CD4-positive, alpha-beta T cell (primary cell): ENCODE results near the gene SLF2. TPM values are rescaled to one million over a fixed set of nuclear protein-coding genes. Genes with fewer than 3 reads are reported as not detected.

Experiments used
- ATAC-seq: fragments of 200-7000 bp; cut with Tn5 transposase; one replicate; pipeline ENCODE4 v1.10.0; 2022; ENCODE audit warnings: mild to moderate bottlenecking; ENCODE audit not compliant: poor library complexity
- CTCF ChIA-PET: fragments of 350-600 bp; sonication (Branson Sonifier 250); formaldehyde crosslinking; loops from one replicate; lab custom pipeline; 2021; ENCODE audit warnings: antibody characterized with exemption, inconsistent platforms; lab: Charles Lee
- POLR2A ChIA-PET: fragments of 350-600 bp; sonication (Branson Sonifier 250); formaldehyde crosslinking; loops from one replicate; lab custom pipeline; 2021; ENCODE audit warnings: antibody characterized with exemption, inconsistent platforms; lab: Charles Lee
- DNase-seq, 14 experiments: peaks; one replicate each; pipeline ENCODE4 v3.0.0-alpha.2; 2013 to 2020; ENCODE audit warnings: mixed read lengths in 2 of 14
- H3K27ac ChIP-seq, 2 donors: one replicate each; pipeline versions ENCODE4 v1.5.1 to v1.7.0; 2013; ENCODE audit warnings: low read length in 2 of 2, low read depth in 1 of 2, mild to moderate bottlenecking in 1 of 2
- H3K27me3 ChIP-seq, 2 experiments: 1 replicate in 1 of 2; 2 replicates in 1 of 2; pipeline versions ENCODE4 v1.6.1 to v1.7.0; 2013; ENCODE audit warnings: low read length in 2 of 2, control low read depth in 1 of 2, mild to moderate bottlenecking in 1 of 2, moderate library complexity in 1 of 2; ENCODE audit not compliant: insufficient read depth in 2 of 2, control insufficient read depth in 1 of 2
- H3K36me3 ChIP-seq: one replicate; pipeline ENCODE4 v1.6.1; 2013; ENCODE audit warnings: low read length, control low read depth; ENCODE audit not compliant: insufficient read depth
- H3K4me1 ChIP-seq: one replicate; pipeline ENCODE4 v1.6.1; 2013; ENCODE audit warnings: low read length, control low read depth; ENCODE audit not compliant: insufficient read depth
- H3K4me3 ChIP-seq: one replicate; pipeline ENCODE4 v1.5.1; 2013; ENCODE audit warnings: mild to moderate bottlenecking, low read length, moderate library complexity
- H3K9me3 ChIP-seq, 2 experiments: 1 replicate in 1 of 2; 2 replicates in 1 of 2; pipeline versions ENCODE4 v1.6.1 to v1.7.0; 2013; ENCODE audit warnings: low read length in 2 of 2, mild to moderate bottlenecking in 2 of 2, control low read depth in 1 of 2, moderate library complexity in 1 of 2; ENCODE audit not compliant: control insufficient read depth in 1 of 2, insufficient read depth in 1 of 2
- H3K27ac Mint-ChIP-seq: one replicate; pipeline ENCODE4 v1.8.0; 2020; ENCODE audit warnings: mixed read lengths
- H3K27me3 Mint-ChIP-seq: one replicate; pipeline ENCODE4 v1.8.0; 2021; ENCODE audit warnings: mixed read lengths
- H3K36me3 Mint-ChIP-seq: one replicate; pipeline ENCODE4 v1.8.0; 2021; ENCODE audit warnings: low read depth, mixed read lengths
- H3K4me1 Mint-ChIP-seq: one replicate; pipeline ENCODE4 v1.8.0; 2021; ENCODE audit warnings: low read depth, mixed read lengths
- H3K4me3 Mint-ChIP-seq: one replicate; pipeline ENCODE4 v1.8.0; 2020; ENCODE audit warnings: mild to moderate bottlenecking, mixed read lengths
- H3K9me3 Mint-ChIP-seq: one replicate; pipeline ENCODE4 v1.8.0; 2020; ENCODE audit warnings: mixed read lengths
- intact Hi-C, 2 experiments: fragments of 100-400 bp; cut with DNase I in 1 of 2; cut with micrococcal nuclease in 1 of 2; formaldehyde crosslinking; loops; one replicate each; pipeline versions ENCODE4 v1.15.1 to v1.9.0; 2023 to 2025; cut with DNase I, micrococcal nuclease
- total RNA-seq, 174 experiments: library from RNA in 2 of 174; stranded (reverse) in 2 of 174; gene quantifications; one replicate each; pipeline ENCODE4 v1.2.3 and lab custom pipeline; 2021 to 2026
- TF ChIP-seq, protein P1 (sequence below): fragments of 200-600 bp; IDR thresholded peaks from one replicate; pipeline ENCODE4 v1.8.0; 2022; ENCODE audit warnings: antibody characterized with exemption, mild to moderate bottlenecking

The SLF2 gene
- total RNA-seq, 2 experiments from 2014 or later = 11.1 TPM

DNA sequence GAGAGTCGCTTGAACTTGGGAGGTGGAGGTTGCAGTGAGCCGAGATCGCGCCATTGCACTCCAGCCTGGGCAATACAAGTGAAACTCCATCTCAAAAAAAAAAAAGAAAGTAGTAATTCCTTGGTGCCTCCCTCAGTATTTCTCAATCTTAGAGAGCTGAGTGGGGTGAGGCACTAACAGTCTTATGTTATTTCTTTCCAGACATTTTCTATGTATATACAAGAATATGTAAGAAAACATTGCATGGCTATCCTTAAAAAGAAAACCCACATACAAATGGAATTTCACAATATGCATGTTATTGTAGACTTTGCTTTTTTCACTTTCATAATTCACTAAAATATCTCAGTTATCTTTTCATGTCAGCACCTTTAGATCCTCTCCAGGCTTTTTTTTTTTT is 13.6 kb upstream of the SLF2 start:
- H3K4me3 Mint-ChIP-seq = no peak overlapping the region
- ATAC-seq (no peak), DNase-seq (no peak)
- peaks cover 44% of the 10 kb centered on the region for H3K27me3 Mint-ChIP-seq
- H3K4me3 ChIP-seq = no peak overlapping the region
- peaks cover 5% of the 10 kb centered on the region for H3K4me1 ChIP-seq
- no peaks in the 10 kb centered on the region for H3K9me3 ChIP-seq
- TF ChIP-seq, protein P1, sequence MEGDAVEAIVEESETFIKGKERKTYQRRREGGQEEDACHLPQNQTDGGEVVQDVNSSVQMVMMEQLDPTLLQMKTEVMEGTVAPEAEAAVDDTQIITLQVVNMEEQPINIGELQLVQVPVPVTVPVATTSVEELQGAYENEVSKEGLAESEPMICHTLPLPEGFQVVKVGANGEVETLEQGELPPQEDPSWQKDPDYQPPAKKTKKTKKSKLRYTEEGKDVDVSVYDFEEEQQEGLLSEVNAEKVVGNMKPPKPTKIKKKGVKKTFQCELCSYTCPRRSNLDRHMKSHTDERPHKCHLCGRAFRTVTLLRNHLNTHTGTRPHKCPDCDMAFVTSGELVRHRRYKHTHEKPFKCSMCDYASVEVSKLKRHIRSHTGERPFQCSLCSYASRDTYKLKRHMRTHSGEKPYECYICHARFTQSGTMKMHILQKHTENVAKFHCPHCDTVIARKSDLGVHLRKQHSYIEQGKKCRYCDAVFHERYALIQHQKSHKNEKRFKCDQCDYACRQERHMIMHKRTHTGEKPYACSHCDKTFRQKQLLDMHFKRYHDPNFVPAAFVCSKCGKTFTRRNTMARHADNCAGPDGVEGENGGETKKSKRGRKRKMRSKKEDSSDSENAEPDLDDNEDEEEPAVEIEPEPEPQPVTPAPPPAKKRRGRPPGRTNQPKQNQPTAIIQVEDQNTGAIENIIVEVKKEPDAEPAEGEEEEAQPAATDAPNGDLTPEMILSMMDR = no peak
- CTCF ChIA-PET = no interaction called here
- no peaks in the 10 kb centered on the region for H3K36me3 ChIP-seq
- POLR2A ChIA-PET = no interaction called here
- H3K4me1 Mint-ChIP-seq = peaks cover 7% of the 10 kb centered on the region
- H3K36me3 Mint-ChIP-seq = no peaks in the 10 kb centered on the region
- no peak overlapping the region for H3K27ac Mint-ChIP-seq
- H3K27me3 ChIP-seq = peaks cover 4 to 6% of the 10 kb centered on the region in 2 experiments
- intact Hi-C loops = no loop called here
- no peak overlapping the region for H3K27ac ChIP-seq
- H3K9me3 Mint-ChIP-seq = no peaks in the 10 kb centered on the region

DNA sequence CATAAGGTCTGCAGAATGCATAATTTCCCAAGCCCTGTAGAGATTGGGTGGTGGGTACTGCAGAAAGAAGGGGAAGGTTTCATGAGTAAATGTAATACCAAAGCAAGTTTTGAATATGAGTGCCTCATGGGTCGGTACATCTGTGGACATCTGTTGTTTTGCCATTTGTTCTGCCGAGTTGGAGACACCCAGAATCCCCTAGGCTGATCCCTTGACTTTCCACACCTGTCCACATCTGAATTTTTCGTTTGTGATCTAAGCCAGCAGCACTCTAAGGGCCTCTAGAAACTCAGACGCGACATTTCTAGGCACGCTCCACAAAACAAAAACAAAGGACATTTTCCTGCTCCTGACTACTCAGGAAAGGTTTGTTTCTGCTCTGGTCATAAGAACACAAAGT is 11.7 kb upstream of the SLF2 start:
- Histone ChIP-seq H3K4me1 (no peaks in the 10 kb centered on the region), H3K27ac (no peak overlapping the region), H3K9me3 (no peaks in the 10 kb centered on the region), H3K4me3 (no peak overlapping the region), H3K27me3 (peaks cover 2 to 4% of the 10 kb centered on the region in 2 experiments), H3K36me3 (no peaks in the 10 kb centered on the region)
- H3K9me3 Mint-ChIP-seq = no peaks in the 10 kb centered on the region
- TF ChIP-seq, protein P1 = no peak
- ChIA-PET CTCF (no interaction called here), POLR2A (no interaction called here)
- no peaks in the 10 kb centered on the region for H3K4me1 Mint-ChIP-seq
- DNase-seq (no peak), ATAC-seq (no peak)
- peaks cover 40% of the 10 kb centered on the region for H3K27me3 Mint-ChIP-seq
- H3K36me3 Mint-ChIP-seq = no peaks in the 10 kb centered on the region
- no peak overlapping the region for H3K4me3 Mint-ChIP-seq
- no peak overlapping the region for H3K27ac Mint-ChIP-seq
- intact Hi-C loops = no loop called here

DNA sequence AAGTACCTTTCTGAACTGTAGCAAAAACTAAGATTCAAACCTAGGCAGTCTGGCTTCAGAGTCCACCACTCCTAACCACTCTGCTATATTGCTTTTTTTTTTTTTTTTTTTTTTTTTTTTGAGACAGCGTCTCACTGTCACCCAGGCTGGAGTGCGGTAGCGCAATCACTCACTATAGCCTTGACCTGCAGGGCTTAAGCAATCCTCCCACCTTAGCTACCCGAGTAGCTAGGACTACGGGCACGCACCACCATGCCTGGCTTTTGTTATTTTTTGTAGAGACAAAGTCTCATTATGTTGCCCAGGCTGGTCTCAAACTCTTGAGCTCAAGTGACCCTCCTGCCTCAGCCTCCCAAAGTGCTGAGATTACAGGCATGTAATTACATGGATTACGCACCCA is 10.1 kb upstream of the SLF2 start:
- no peaks in the 10 kb centered on the region for H3K36me3 Mint-ChIP-seq

More for the DNA sequence above, 10.1 kb upstream of the SLF2 start:
- TF ChIP-seq, protein P1 = no peak
- intact Hi-C loops = no loop called here
- H3K27ac ChIP-seq = no peak overlapping the region
- H3K9me3 Mint-ChIP-seq = no peaks in the 10 kb centered on the region
- H3K4me1 Mint-ChIP-seq = no peaks in the 10 kb centered on the region
- DNase-seq = no peak
- H3K27ac Mint-ChIP-seq = no peak overlapping the region
- H3K27me3 Mint-ChIP-seq = peaks cover 35% of the 10 kb centered on the region
- no peaks in the 10 kb centered on the region for H3K9me3 ChIP-seq
- H3K36me3 ChIP-seq = no peaks in the 10 kb centered on the region
- H3K4me3 Mint-ChIP-seq = no peak overlapping the region
- ATAC-seq = no peak
- ChIA-PET POLR2A (interaction anchor here (1.3 kb wide), 1 partner anchor 10 kb away, joined by 4 read pairs; the partner anchor contains the start of gene SLF2), CTCF (no interaction called here)
- no peaks in the 10 kb centered on the region for H3K4me1 ChIP-seq
- no peak overlapping the region for H3K4me3 ChIP-seq
- peaks cover 0 to 4% of the 10 kb centered on the region in 2 experiments for H3K27me3 ChIP-seq
